Activated T-helper 9 cell treated with anti-CD3 and anti-CD28 coated beads, Interleukin-2, amount 50 U/mL, for 16 hours (primary cell): ENCODE measurements around the gene GIPC1.
"Not testable (repeated sequence)": the region's sequence is repeated elsewhere in the genome, so short reads cannot be mapped to it uniquely, and the experiment has no call there.

Experiments
- DNase-seq: peaks from one replicate; pipeline ENCODE4 v3.0.0-alpha.2; 2020; ENCODE audit warnings: low read depth

The GIPC1 gene

DNA sequence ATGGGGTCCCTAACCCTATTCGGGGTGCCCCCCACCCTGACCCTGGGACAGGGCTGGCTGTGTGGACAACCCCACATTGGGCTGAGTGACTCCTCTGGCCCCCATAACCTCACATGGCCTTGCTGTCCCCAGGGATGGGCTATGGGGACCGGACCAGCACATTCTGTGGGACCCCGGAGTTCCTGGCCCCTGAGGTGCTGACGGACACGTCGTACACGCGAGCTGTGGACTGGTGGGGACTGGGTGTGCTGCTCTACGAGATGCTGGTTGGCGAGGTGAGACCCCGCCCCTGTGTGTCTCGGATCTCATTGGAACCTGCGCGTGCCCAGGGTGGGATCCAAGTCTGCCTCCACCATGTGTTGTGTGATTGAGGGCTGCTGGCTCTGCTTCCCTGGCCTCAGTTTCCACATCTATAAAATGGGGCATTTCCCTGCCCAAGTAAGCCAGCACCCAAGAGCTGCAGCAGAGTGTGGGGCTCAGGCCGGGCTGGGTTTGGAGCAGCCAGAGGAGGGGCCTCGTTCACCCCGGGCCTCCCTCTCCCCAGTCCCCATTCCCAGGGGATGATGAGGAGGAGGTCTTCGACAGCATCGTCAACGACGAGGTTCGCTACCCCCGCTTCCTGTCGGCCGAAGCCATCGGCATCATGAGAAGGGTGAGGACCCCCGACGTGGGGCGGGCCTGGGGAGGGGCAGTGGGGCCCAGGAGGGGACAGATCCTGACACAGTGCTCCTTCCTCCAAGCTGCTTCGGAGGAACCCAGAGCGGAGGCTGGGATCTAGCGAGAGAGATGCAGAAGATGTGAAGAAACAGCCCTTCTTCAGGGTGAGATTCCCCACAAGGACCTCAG is 25.7 kb downstream of the GIPC1 start:
- no peak for DNase-seq

DNA sequence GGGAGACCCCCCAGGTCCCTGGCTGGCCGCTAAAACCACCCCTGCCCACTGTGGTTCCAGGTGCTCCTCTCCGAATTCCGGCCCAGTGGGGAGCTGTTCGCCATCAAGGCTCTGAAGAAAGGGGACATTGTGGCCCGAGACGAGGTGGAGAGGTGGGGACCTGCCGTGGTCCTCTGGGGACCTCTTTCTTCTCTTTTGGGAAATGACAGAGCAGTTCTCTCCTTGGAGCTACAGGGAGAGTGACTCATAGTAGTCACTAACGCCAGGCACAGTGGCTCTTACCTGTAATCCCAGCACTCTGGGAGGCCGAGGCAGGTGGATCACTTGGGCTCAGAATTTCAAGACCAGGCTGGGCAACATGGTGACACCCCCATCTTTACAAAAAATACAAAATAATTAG is 28.1 kb downstream of the GIPC1 start:
- no peak for DNase-seq

DNA sequence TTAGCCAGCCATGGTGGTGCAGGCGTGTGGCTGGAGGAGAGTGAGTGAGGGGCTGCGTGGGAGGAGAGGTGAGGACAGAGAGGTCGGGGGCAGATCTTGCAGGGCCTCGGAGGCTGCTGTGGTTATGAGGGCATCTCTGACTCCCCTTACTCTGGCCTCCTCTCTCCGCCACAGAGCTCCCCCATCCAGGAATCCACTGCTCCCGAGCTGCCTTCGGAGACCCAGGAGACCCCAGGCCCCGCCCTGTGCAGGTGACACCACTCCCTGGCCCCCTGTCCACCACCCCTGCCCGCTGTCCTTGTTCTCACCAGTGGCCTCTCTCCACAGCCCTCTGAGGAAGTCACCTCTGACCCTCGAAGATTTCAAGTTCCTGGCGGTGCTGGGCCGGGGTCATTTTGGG is 28.5 kb downstream of the GIPC1 start:
- no peak for DNase-seq

DNA sequence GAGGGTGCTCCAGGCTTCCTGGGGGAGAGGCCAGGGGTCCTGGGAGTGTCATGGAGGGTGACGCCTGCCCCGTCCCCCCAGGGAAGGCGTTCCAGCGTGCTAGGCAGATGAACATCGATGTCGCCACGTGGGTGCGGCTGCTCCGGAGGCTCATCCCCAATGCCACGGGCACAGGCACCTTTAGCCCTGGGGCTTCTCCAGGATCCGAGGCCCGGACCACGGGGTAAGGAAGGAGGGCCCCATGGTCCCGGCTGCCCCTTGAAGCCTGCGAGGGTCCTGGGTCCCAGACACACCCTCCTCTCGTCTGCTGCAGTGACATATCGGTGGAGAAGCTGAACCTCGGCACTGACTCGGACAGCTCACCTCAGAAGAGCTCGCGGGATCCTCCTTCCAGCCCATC is 32.2 kb downstream of the GIPC1 start:
- no peak for DNase-seq

DNA sequence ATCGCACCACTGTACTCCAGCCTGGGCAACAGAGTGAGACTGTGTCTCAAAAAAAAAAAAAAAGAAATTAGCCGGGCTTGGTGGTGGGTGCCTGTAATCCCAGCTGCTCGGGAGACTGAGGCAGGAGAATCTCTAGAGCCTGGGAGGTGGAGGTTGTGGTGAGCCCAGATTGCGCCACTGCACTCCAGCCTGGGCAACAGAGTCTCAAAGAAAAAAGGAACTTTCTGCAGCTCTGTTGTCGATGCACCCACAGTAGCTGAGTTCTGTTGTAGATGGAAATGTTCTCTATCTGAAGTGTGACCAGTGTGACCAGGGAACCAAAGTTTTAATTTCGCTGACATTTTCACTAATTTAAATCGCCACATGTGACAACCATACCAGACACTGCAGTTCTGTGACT is 33.5 kb downstream of the GIPC1 start:
- not testable (repeated sequence) for DNase-seq

DNA sequence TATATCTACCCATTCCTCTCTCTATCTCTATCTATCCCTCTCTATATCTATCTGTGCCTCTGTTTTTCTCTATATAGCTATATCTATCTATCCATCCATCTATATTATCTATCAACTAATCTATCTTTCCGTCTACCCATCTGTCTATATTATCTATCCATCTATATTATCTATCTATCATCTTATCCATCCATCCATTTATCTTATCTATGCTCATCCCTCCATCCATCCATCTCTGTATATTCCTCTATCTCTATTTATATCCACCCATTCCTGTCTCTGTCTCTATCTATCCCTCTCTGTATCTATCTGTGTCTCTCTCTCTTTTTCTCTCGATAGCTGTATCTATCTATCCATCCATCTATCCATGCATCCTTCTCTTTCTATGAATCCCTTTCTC is 35.0 kb downstream of the GIPC1 start:
- no peak for DNase-seq

DNA sequence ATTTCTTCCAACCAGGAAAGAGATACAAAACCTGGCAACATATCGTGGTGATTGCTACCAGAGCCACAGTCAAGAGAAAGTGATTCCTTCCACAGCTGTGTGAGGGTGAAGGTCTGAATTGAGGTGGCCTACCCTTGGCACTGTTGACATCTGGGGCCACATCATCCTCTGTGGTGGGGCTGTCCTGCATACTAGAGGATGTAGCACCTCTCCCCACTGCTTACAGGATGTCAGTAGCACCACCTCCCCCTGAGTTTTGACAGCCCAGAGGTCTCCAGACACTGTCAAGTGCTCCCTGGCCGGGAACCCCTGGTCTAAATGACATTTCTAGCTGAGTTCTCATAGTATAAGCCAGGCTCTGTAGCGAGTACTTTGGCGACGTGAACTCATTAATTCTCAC is 36.2 kb downstream of the GIPC1 start:
- no peak for DNase-seq

DNA sequence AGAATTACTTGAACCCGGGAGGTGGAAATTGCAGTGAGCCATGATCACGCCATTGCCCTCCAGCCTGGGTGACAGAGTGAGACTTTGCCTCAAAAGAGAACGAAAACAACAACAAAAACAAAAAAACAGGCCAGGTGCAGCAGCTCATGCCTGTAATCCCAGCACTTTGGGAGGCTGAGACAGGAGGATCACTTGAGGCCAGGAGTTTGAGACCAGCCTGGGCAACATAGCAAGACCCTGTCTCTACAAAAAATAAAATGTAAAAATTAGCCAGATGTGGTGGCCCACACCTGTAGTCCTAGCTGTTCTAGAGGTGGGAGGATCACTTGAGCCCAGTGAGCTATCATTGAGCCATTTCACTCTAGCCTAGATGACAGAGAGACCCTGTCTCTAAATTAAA is 43.6 kb downstream of the GIPC1 start:
- DNase-seq: not testable (repeated sequence)

DNA sequence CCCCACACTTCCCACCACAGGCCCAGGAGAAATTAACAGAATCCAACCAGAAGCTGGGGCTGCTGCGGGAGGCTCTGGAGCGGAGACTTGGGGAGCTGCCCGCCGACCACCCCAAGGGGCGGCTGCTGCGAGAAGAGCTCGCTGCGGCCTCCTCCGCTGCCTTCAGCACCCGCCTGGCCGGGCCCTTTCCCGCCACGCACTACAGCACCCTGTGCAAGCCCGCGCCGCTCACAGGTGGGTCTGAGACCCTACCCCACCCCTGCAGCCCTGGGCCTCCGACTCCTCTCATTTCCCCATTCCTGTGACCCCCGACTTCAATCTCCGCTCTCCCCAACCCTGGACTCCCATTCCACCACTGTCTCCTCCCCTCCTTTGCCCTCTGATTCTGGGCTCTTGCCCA is 45.1 kb downstream of the GIPC1 start:
- DNase-seq: no peak

DNA sequence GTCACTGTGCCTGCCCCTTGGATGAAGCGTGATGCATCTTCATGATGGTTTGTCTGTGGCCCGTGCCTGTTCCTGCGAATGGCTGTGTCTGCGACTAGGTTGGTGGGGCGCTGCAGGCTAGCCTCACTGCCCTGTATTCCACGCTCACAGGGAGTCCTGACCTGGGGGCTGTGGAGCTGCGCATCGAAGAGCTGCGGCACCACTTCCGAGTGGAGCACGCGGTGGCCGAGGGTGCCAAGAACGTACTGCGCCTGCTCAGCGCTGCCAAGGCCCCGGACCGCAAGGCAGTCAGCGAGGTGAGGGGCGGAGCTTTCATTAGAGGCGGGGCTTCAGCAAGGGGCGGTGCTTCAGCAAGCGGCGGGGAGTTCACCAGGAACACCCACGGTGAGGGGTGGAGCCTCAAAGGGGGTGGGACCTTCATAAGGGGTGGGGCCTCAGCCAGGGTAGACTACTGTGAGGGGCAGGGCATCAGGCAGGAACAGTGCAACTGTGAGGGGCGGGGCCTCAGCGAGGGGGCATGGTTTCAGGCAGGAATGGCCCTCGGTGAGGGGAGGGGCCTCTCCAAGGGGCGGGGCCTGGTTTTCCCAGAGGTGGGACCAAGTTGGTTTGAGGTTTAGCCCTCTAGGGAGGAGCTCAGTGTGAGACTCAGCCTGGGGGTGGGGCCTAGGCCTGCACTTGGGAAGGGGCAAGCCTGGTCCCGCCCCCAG is 45.6 kb downstream of the GIPC1 start:
- peak; percentile 28 for DNase-seq

DNA sequence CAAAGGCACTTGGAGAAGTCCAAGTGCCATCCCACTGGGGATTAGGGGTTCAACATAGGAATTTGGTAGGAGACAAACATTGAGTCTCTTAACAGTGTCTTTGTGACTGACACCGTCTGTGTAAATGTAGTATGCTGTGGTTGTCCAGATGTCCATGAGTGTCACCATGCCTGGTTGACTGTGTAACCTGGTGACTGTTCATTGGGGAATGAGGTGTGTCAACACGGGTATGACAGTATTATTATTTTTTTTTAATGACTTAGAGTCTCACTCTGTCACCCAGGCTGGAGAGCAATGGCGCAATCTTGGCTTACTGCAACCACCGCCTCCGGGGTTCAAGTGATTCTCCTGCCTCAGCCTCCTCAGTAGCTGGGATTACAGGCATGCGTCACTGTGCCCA is 46.6 kb downstream of the GIPC1 start:
- no peak for DNase-seq

DNA sequence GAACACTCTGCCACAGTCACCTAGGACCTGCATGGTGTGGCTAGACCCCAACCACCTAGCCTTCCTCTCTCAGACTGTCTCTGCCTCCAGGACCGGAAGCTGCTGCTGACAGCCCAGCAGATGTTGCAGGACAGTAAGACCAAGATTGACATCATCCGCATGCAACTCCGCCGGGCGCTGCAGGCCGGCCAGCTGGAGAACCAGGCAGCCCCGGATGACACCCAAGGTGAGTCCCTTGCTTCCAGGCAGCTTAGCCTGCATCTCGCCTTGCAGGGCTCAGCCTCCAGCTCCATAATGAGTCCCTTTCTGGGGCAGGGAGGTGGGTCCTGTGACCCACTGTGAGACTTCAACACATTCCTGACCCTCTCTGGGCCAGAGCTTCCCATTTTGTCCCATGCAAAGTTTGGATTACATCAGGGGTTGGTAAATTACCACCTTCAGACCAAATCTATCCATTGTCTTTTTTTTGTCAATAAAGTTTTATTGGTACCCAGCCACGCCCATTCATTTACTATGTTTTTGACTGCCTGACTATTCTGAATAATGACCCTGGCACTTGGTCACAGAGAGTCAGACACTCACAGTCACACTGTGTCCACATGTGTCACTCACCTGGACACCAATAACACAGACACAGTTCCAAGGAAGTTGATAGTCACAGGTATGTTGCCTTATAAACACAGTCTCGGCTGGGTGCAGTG is 49.4 kb downstream of the GIPC1 start:
- DNase-seq: no peak

DNA sequence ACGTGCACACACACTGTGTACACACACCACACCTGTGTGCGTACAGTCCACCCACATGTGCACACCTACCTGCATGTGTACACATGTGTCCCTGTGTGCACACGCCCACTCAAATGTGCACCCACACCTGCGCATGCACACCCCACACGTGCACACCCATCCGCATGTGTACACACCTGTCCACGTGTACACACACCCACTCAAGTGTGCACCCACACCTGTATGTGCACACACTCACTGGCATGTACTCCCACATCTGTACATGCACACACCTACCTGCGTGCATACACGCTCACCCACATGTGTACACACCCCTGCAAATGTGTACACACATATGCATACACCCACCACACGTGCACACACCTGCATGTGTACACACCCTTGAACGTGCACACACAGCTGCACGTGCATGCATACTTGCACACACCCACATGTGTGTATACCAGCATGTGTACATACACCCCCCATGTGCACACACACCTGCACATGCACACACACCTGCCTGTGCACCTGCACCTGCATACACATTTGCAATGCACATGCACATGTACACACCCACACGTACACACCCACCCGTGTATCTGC is 52.2 kb downstream of the GIPC1 start:
- no peak for DNase-seq

DNA sequence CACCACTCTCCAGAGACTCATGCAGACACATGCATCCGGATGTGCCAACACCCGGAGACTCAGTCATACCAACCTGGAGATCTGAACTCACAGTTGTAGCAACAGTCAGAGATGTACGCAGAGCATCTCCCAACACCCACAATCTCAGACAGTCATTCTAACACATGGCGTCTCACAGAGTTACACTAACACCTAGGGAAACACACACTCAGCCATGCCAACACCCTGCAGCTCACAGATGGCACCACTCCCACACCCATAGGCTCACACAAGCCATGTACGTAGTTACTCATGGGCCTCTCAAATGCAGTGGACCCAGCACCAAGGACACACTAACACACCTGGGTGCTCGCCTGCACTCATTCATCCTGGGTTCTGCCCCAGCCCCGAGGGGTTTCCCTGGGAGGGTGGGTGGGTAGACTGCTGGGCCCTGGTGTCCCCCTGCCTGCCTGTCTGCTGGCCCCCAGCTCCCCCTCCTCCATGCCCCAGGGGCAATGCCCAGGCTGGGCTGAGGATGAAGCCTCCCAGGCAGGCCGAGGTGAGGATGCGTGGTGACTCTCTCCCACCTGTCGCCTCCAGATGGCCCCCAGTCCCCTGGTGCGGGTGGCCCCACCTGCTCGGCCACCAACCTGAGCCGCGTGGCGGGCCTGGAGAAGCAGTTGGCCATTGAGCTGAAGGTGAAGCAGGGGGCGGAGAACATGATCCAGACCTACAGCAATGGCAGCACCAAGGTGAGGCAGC is 52.9 kb downstream of the GIPC1 start:
- DNase-seq: no peak

DNA sequence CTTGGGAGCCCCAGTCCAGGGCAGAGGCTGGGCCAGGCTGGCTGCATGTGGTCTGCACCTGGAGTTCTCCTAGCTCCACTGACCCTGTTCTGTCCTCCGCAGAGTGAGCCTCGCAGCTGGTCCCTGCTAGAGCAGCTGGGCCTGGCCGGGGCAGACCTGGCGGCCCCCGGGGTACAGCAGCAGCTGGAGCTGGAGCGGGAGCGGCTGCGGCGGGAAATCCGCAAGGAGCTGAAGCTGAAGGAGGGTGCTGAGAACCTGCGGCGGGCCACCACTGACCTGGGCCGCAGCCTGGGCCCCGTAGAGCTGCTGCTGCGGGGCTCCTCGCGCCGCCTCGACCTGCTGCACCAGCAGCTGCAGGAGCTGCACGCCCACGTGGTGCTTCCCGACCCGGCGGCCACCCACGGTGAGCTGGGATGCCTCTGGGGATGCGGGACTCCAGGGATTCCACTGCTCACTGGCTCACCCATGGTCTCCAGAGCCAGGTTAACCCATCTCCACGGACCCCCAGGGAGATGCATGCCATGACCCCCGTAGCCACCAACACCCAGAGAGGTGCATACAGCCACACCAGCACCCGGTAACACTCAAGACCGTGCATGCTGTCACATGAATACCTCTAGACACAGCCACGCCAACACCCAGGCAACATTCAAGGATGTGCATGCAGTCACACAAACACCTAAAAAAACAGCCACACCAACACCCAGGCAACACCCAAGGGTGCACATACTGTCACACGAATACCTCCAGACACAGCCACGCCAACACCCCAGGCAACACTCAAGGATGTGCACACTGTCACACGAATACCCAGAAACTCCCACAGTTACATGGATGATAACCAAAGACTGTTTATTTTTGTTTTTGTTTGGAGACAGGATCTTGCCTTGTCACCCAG is 54.6 kb downstream of the GIPC1 start:
- DNase-seq: no peak

DNA sequence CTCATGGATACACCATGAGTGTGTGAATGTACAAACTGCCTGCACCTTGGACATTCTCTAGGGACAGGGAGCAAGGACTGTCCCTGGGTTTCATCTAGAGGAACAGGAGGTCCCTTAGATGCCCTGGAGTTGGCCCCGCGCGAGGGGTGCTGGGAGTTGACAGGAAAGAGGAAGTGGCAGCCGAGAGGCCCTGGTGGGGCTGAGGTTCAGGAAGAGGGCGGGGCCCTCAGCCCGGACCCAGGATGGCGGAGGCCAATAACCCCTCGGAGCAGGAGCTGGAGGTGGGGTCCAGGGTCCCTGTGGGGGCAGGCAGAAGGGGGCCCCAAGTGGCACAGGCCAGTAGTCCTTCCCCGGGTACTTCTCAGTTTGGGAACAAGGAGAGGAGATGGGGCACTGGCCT is 55.9 kb downstream of the GIPC1 start:
- peak; percentile 65 for DNase-seq

DNA sequence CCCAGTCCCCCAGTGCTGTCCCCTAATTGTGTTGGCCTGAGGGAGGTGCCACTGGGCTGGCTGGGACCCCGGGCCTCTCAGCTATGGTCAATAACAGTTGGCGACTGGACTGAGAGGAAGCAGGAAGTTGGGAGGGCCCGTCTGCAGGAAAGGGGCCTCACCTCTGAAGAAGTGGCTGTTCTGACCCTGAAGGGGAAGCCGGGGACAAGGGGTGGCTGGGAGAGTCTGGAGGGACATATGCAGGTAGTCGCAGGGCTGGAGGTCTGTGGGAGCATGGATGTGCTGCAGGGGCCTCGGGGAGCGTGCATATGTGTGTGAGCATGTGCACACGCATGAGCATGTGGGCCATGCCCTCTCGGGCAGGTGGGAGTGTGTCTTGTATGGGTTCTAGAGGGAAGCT is 56.9 kb downstream of the GIPC1 start:
- DNase-seq: no peak

DNA sequence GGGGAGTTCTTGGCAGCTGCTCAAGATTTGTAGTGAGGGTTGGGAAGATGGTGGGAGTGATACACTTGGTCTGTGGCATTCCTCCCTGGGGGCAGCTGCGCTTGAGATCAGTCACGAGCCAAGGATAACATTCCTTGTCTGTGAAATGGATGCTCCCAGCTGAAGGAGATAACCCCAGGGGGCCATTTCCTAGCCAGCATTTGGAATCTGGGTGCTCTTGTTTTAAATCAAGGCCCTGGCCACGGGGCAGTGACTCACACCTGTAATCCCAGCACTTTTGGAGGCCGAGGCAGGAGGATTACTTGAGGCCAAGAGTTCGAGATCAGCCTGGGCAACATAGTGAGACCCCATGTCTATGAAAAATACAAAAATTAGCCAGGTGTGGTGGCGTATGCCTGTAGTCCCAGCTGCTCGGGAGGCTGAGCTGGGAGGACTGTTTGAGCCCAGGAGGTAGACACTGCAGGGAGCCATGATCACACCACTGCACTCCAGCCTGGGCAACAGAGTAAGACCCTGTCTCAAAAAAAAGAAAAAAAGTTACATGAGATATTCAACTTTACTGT is 58.3 kb downstream of the GIPC1 start:
- DNase-seq: no peak

DNA sequence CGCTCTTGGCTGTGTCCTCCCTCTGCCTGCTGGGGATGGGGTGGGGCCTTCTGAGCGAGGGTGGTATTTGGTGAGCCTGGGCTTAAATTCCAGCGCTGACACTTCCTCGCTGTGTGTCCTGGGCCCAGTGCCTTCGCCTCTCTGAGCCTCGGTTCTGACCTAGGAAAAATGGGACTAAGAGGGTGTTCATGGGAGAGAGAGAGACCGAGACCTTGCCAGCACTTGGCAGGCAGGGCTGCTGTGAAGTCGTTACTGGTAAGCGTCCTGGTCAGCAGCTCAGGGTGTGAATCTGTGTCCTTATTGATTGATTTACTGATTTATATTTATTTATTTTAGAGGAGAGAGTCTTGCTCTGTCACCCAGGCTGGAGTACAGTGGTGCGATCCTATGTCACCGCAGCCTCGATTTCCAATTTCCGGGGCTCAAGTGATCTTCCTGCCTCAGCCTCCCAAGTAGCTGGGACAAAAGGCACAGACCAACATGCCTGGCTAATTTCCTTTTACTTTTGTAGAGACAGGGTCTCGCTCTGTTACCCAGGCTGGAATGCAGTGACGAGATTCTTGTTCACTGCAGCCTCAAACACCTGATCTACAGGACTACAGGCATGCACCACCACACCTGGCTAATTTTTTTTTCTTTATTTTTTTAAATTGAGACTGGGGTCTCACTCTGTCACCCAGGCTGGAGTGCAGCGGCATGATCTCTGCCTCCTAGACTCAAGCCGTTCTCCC is 60.4 kb downstream of the GIPC1 start:
- DNase-seq: no peak
